HG02870 (cell line): ENCODE data around the gene ISLR2.
"Not testable (repeated sequence)": the region's sequence is repeated elsewhere in the genome, so short reads cannot be mapped to it uniquely, and the experiment has no call there.

Source experiments
- ATAC-seq: cut with Tn5 transposase; IDR thresholded peaks from one replicate; pipeline ENCODE4 v1.9.1; 2021; ENCODE audit warnings: mild to moderate bottlenecking, moderate library complexity; ENCODE audit not compliant: unreplicated experiment

The ISLR2 gene

GRCh38 chr15:74156678-74157411 lies 26.5 kb downstream of the ISLR2 start:
- no peak for ATAC-seq

GRCh38 chr15:74157868-74158827 lies 27.8 kb downstream of the ISLR2 start:
- ATAC-seq, result no peak

- ATAC-seq, result peak; percentile 80
Measured at GRCh38 chr15:74158855-74159650, 28.7 kb downstream of the ISLR2 start.

- no peak for ATAC-seq
Measured at GRCh38 chr15:74159773-74160172, 29.4 kb downstream of the ISLR2 start.

- ATAC-seq, result not testable (repeated sequence)
Measured at GRCh38 chr15:74160390-74160789, 30.0 kb downstream of the ISLR2 start.

GRCh38 chr15:74162195-74162536 lies 31.8 kb downstream of the ISLR2 start:
- not testable (repeated sequence) for ATAC-seq

- no peak for ATAC-seq
Measured at GRCh38 chr15:74165461-74165860, 35.1 kb downstream of the ISLR2 start.

- ATAC-seq, result no peak
Measured at GRCh38 chr15:74167891-74168331, 37.5 kb downstream of the ISLR2 start.

GRCh38 chr15:74168711-74169126 lies 38.3 kb downstream of the ISLR2 start:
- ATAC-seq, result no peak

- no peak for ATAC-seq
Measured at GRCh38 chr15:74170071-74170844, 39.9 kb downstream of the ISLR2 start.

GRCh38 chr15:74170875-74171578 lies 40.6 kb downstream of the ISLR2 start:
- ATAC-seq, result no peak

- ATAC-seq, result no peak
Measured at GRCh38 chr15:74171965-74172541, 41.7 kb downstream of the ISLR2 start.

GRCh38 chr15:74172701-74173379 lies 42.5 kb downstream of the ISLR2 start:
- no peak for ATAC-seq

- no peak for ATAC-seq
Measured at GRCh38 chr15:74173380-74174218, 43.2 kb downstream of the ISLR2 start, which contains the start of gene ISLR. TSS of gene ISLR (plus strand) at chr15:74173710. CDS start at chr15:74174859, 1,149 bp downstream.

GRCh38 chr15:74174219-74174957 lies 44.0 kb downstream of the ISLR2 start:
- no peak for ATAC-seq

GRCh38 chr15:74174958-74175253 lies 44.5 kb downstream of the ISLR2 start:
- ATAC-seq, result no peak
